B cell (primary cell): Measurements from ENCODE around the gene PARVB. TPM values are rescaled to one million over a fixed set of nuclear protein-coding genes. Genes with fewer than 3 reads are reported as not detected.

Experiments
- ATAC-seq: fragments of 200-7000 bp; cut with Tn5 transposase; one replicate; pipeline ENCODE4 v1.10.0; 2021; ENCODE audit warnings: low read depth, mild to moderate bottlenecking, moderate number of reproducible peaks, moderate library complexity
- CTCF ChIA-PET: fragments of 350-600 bp; sonication (Branson Sonifier 250); formaldehyde crosslinking; loops from one replicate; lab custom pipeline; 2021; ENCODE audit warnings: antibody characterized with exemption, inconsistent platforms; lab: Charles Lee
- POLR2A ChIA-PET: fragments of 350-600 bp; sonication (Branson Sonifier 250); formaldehyde crosslinking; loops from one replicate; lab custom pipeline; 2021; ENCODE audit warnings: antibody characterized with exemption; lab: Charles Lee
- DNase-seq: peaks from one replicate; pipeline ENCODE4 v3.0.0; 2013
- H2AFZ ChIP-seq: 2 replicates; pipeline ENCODE4 v1.6.1; 2012; ENCODE audit warnings: mild to moderate bottlenecking, low read depth, low read length; ENCODE audit not compliant: insufficient read depth, poor library complexity, severe bottlenecking
- H3K27ac ChIP-seq, 2 donors: 1 replicate in 1 of 2; 2 replicates in 1 of 2; pipeline ENCODE4 v1.5.1; 2012 to 2013; ENCODE audit warnings: low read length in 2 of 2, mild to moderate bottlenecking in 2 of 2, moderate library complexity in 1 of 2
- H3K27me3 ChIP-seq, 4 experiments: fragments of 200-600 bp in 1 of 4; sonication (generic) in 1 of 4; replicated peaks in 1 of 4; 1 replicate in 2 of 4; 2 replicates in 2 of 4; pipeline versions ENCODE4 v1.6.1 to v1.7.0; 2013 to 2016; ENCODE audit warnings: low read length in 3 of 4, mild to moderate bottlenecking in 2 of 4, mixed read lengths in 1 of 4, moderate library complexity in 1 of 4; ENCODE audit not compliant: insufficient read depth in 4 of 4, control insufficient read depth in 3 of 4; ENCODE audit errors: control extremely low read depth in 1 of 4
- H3K36me3 ChIP-seq, 2 experiments: replicated peaks in 1 of 2; 1 replicate in 1 of 2; 2 replicates in 1 of 2; pipeline versions ENCODE4 v1.6.1 to v1.7.1; 2013; ENCODE audit warnings: low read length in 1 of 2; ENCODE audit not compliant: insufficient read depth in 2 of 2, control insufficient read depth in 1 of 2; ENCODE audit errors: control extremely low read depth in 1 of 2, extremely low read depth in 1 of 2
- H3K4me1 ChIP-seq, 2 donors: fragments of 200-600 bp in 1 of 2; sonication (generic) in 1 of 2; 1 replicate in 1 of 2; 2 replicates in 1 of 2; pipeline versions ENCODE4 v1.5.1 to v1.6.1; 2013 to 2017; ENCODE audit warnings: low read length in 2 of 2; ENCODE audit not compliant: control insufficient read depth in 2 of 2, insufficient read depth in 2 of 2
- H3K4me2 ChIP-seq: replicated peaks from 2 replicates; pipeline ENCODE3; 2012; ENCODE audit warnings: mild to moderate bottlenecking, low read depth, low read length; ENCODE audit not compliant: poor library complexity, severe bottlenecking
- H3K4me3 ChIP-seq, 5 experiments: fragments of 200-600 bp in 1 of 5; sonication (generic) in 1 of 5; 1 replicate in 3 of 5; 2 replicates in 2 of 5; pipeline versions ENCODE4 v1.5.1 to v1.7.0; 2011 to 2016; ENCODE audit warnings: low read length in 4 of 5, mild to moderate bottlenecking in 4 of 5, low read depth in 2 of 5, control low read depth in 1 of 5, moderate library complexity in 1 of 5; ENCODE audit not compliant: insufficient read depth in 1 of 5; ENCODE audit errors: control extremely low read depth in 1 of 5, extremely low read depth in 1 of 5
- H3K79me2 ChIP-seq: fragments of 200-600 bp; sonication (generic); one replicate; pipeline ENCODE4 v1.6.0; 2016; ENCODE audit warnings: low read length; ENCODE audit not compliant: control insufficient read depth, insufficient read depth
- H3K9ac ChIP-seq: fragments of 200-600 bp; sonication (generic); 2 replicates; pipeline ENCODE4 v1.6.1; 2017; ENCODE audit warnings: mild to moderate bottlenecking, low read length, moderate library complexity
- H3K9me3 ChIP-seq, 3 donors: one replicate each; pipeline versions ENCODE4 v1.6.1 to v1.7.1; 2013; ENCODE audit warnings: low read length in 2 of 3; ENCODE audit not compliant: control insufficient read depth in 2 of 3, insufficient read depth in 1 of 3; ENCODE audit errors: control extremely low read depth in 1 of 3
- H4K20me1 ChIP-seq: 2 replicates; pipeline ENCODE4 v1.6.0; 2012; ENCODE audit warnings: mild to moderate bottlenecking, low read length; ENCODE audit not compliant: insufficient read depth, control insufficient read depth, poor library complexity, severe bottlenecking
- H3K27ac Mint-ChIP-seq: one replicate; pipeline ENCODE4 v1.8.0; 2021; ENCODE audit warnings: mixed read lengths
- H3K27me3 Mint-ChIP-seq: one replicate; pipeline ENCODE4 v1.8.0; 2021; ENCODE audit warnings: mixed read lengths
- H3K4me1 Mint-ChIP-seq: one replicate; pipeline ENCODE4 v1.8.0; 2021; ENCODE audit warnings: mixed read lengths
- H3K4me3 Mint-ChIP-seq: one replicate; pipeline ENCODE4 v1.8.0; 2021; ENCODE audit warnings: mixed read lengths
- H3K9me3 Mint-ChIP-seq: one replicate; pipeline ENCODE4 v1.8.0; 2022; ENCODE audit warnings: mixed read lengths; ENCODE audit not compliant: insufficient read depth
- CTCF ChIP-seq: fragments of 200-600 bp; IDR thresholded peaks from one replicate; pipeline ENCODE4 v1.8.0; 2022; ENCODE audit warnings: antibody characterized with exemption, mild to moderate bottlenecking
- EZH2 ChIP-seq: IDR thresholded peaks from 2 replicates; pipeline ENCODE4 v1.6.1; 2012; ENCODE audit warnings: borderline replicate concordance, low read depth, mild to moderate bottlenecking, moderate library complexity, low read length; ENCODE audit not compliant: insufficient read depth, poor library complexity, severe bottlenecking
- WGBS: methylation state at CpG from one replicate; pipeline ENCODE4 v1.1.5; 2013; ENCODE audit warnings: missing lambda C conversion rate; ENCODE audit not compliant: insufficient coverage; 5-methylcytosine and 5-hydroxymethylcytosine counted together
- intact Hi-C: fragments of 100-400 bp; cut with micrococcal nuclease; formaldehyde crosslinking; loops from one replicate; pipeline ENCODE4 v1.10.0; 2022
- polyA plus RNA-seq: library from polyadenylated mRNA; depleted of rRNA; stranded (reverse); fragments of >200 nt; gene quantifications from 2 replicates; pipeline ENCODE4 v1.2.3, GENCODE V29; 2012
- total RNA-seq, 2 donors: library from RNA; stranded (reverse); fragments of 120-200 nt in 1 of 2; gene quantifications; 1 replicate in 1 of 2; 2 replicates in 1 of 2; pipeline versions ENCODE4 v1.2.3 to v1.2.4, GENCODE V29; 2013 to 2022

Gene PARVB
- total and polyA plus RNA-seq, 2 donors (not counting 1 experiment from before 2014, with no cell fraction given) = 48.0 to 49.4 TPM

- Histone ChIP-seq H2AFZ (no peak overlapping the region), H3K27me3 (no peaks in the 10 kb centered on the region), H3K4me1 (peaks cover 10 to 19% of the 10 kb centered on the region in 2 donors), H3K27ac (no peak overlapping the region), H3K9me3 (peaks cover 0 to 23% (median 7%) of the 10 kb centered on the region in 3 donors), H3K4me3 (no peak overlapping the region), H3K9ac (no peak overlapping the region), H4K20me1 (no peaks in the 10 kb centered on the region), H3K4me2 (no peak overlapping the region), H3K79me2 (peaks cover 9% of the 10 kb centered on the region), H3K36me3 (peaks cover 0 to 5% of the 10 kb centered on the region in 2 experiments)
- Mint-ChIP-seq H3K27ac (no peak overlapping the region), H3K4me3 (no peak overlapping the region), H3K9me3 (peaks cover 2% of the 10 kb centered on the region), H3K27me3 (no peaks in the 10 kb centered on the region), H3K4me1 (peaks cover 22% of the 10 kb centered on the region)
- ATAC-seq = no peak
- POLR2A ChIA-PET = no interaction called here
- intact Hi-C loops = no loop called here
- CTCF ChIA-PET = interaction anchor here (2.9 to 4.9 kb wide), 2 partner anchors 10 to 82 kb away, joined by 12 to 31 read pairs; no protein-coding TSS in a partner anchor
- 93% methylated on average over 4 of the region's 7 CpGs for WGBS
- TF ChIP-seq EZH2 = no peak
- no peak for TF ChIP-seq CTCF
- no peak for DNase-seq
Observed at GRCh38 chr22:44003405-44004103, 20.5 kb upstream of the PARVB start.

GRCh38 chr22:44004104-44004460, 20.0 kb upstream of the PARVB start:
- CTCF ChIA-PET = interaction anchor here (2.9 to 4.9 kb wide), 2 partner anchors 10 to 82 kb away, joined by 12 to 31 read pairs; no protein-coding TSS in a partner anchor
- TF ChIP-seq EZH2 (no peak), CTCF (no peak)
- Histone ChIP-seq H3K36me3 (no peaks in the 10 kb centered on the region), H3K4me2 (no peak overlapping the region), H3K9me3 (peaks cover 0 to 23% (median 7%) of the 10 kb centered on the region in 3 donors), H3K9ac (no peak overlapping the region), H3K79me2 (peaks cover 8% of the 10 kb centered on the region), H3K4me1 (peaks cover 10 to 19% of the 10 kb centered on the region in 2 donors), H4K20me1 (no peaks in the 10 kb centered on the region), H3K27me3 (no peaks in the 10 kb centered on the region), H2AFZ (no peak overlapping the region), H3K4me3 (no peak overlapping the region), H3K27ac (no peak overlapping the region)
- Mint-ChIP-seq H3K4me1 (peaks cover 20% of the 10 kb centered on the region), H3K27ac (no peak overlapping the region), H3K9me3 (peaks cover 2% of the 10 kb centered on the region), H3K4me3 (no peak overlapping the region), H3K27me3 (no peaks in the 10 kb centered on the region)
- ATAC-seq (no peak), DNase-seq (no peak)
- WGBS = 100% methylated on average over 1 of the region's 7 CpGs
- POLR2A ChIA-PET = no interaction called here
- intact Hi-C loops = no loop called here
